Esophagus muscularis mucosa (tissue), 4 donors: Measurements from ENCODE around the gene TMEM8B. TPM values are rescaled to one million over a fixed set of nuclear protein-coding genes. Genes with fewer than 3 reads are reported as not detected.
A peak's percentile ranks its signal among the peaks of the same experiment; 100 is the strongest.

Experiments used
- DNase-seq: peaks from one replicate; pipeline ENCODE4 v3.0.0-alpha.2; 2017; ENCODE audit errors: extremely low spot score
- H3K27ac ChIP-seq, 4 donors: fragments of 200-600 bp; sonication (generic); replicated peaks in 1 of 4; 1 replicate in 3 of 4; 2 replicates in 1 of 4; pipeline ENCODE4 v1.5.1; 2016 to 2019; ENCODE audit warnings: mild to moderate bottlenecking in 1 of 4
- H3K27me3 ChIP-seq, 4 donors: fragments of 200-600 bp; sonication (generic); one replicate each; pipeline versions ENCODE4 v1.5.1 to v1.6.0; 2016 to 2019
- H3K36me3 ChIP-seq, 4 donors: fragments of 200-600 bp; sonication (generic); one replicate each; pipeline ENCODE4 v1.5.1; 2016 to 2019
- H3K4me1 ChIP-seq, 4 donors: fragments of 200-600 bp; sonication (generic); one replicate each; pipeline ENCODE4 v1.5.1; 2016 to 2019
- H3K4me3 ChIP-seq, 4 donors: fragments of 200-600 bp; sonication (generic); 1 replicate in 2 of 4; 2 replicates in 2 of 4; pipeline ENCODE4 v1.5.1; 2016 to 2019; ENCODE audit warnings: mild to moderate bottlenecking in 4 of 4, moderate library complexity in 1 of 4
- H3K9me3 ChIP-seq, 4 donors: fragments of 200-600 bp; sonication (generic); 1 replicate in 3 of 4; 2 replicates in 1 of 4; pipeline ENCODE4 v1.5.1; 2016 to 2019
- CTCF ChIP-seq, 3 experiments: fragments of 200-600 bp in 2 of 3; fragments of 450-650 bp in 1 of 3; sonication (generic) in 2 of 3; IDR thresholded peaks; one replicate each; pipeline ENCODE4 v1.5.1; 2017 to 2019; ENCODE audit warnings: antibody characterized with exemption in 3 of 3, mild to moderate bottlenecking in 2 of 3, moderate library complexity in 1 of 3
- EP300 ChIP-seq: sonication (generic); formaldehyde crosslinking; IDR thresholded peaks from one replicate; pipeline ENCODE4 v1.6.1; 2017; ENCODE audit warnings: antibody characterized with exemption
- POLR2A ChIP-seq: fragments of 450-650 bp; IDR thresholded peaks from one replicate; pipeline ENCODE4 v1.6.1; 2017; ENCODE audit warnings: antibody characterized with exemption, moderate library complexity, mild to moderate bottlenecking, low read depth
- POLR2AphosphoS5 ChIP-seq, 2 donors: sonication (generic); formaldehyde crosslinking; IDR thresholded peaks; one replicate each; pipeline ENCODE4 v1.6.1; 2017; ENCODE audit warnings: antibody characterized with exemption in 2 of 2
- WGBS: methylation state at CpG from one replicate; pipeline ENCODE4 v1.1.5; 2018; 5-methylcytosine and 5-hydroxymethylcytosine counted together
- intact Hi-C: fragments of 100-400 bp; cut with DNase I; formaldehyde crosslinking; loops from one replicate; pipeline ENCODE4 v1.15.1; 2023
- total RNA-seq, 4 donors: library from RNA; depleted of rRNA; stranded (reverse); fragments of >200 nt; gene quantifications; one replicate each; pipeline versions ENCODE4 v1.1.0 to v1.2.1, GENCODE V29; 2016

The TMEM8B gene
- 10 to 100 TPM in 3 of 4 donors, 1 to 10 TPM in 1; 10.0 to 27.0 (median 20.3) TPM for total RNA-seq

GRCh38 chr9:35829084-35829763 is at the start of gene TMEM8B:
TMEM8B (plus strand) TSS chr9:35829228; CDS start chr9:35829448, 220 bp downstream.
- Histone ChIP-seq H3K4me1 (peaks cover 33 to 70% (median 54%) of the 10 kb centered on the region in 4 donors), H3K36me3 (peaks cover 0 to under 1% (median 0%) of the 10 kb centered on the region in 4 donors), H3K27me3 (no peaks in the 10 kb centered on the region), H3K9me3 (no peaks in the 10 kb centered on the region), H3K27ac (peak within 1 kb of the TSS; percentile 85 to 98 (median 96)), H3K4me3 (peak within 1 kb of the TSS; percentile 66 to 91 (median 80))
- TF ChIP-seq POLR2A (peak; percentile 26), POLR2AphosphoS5 (IDR thresholded peaks at IDR 0.05) (peak; percentile 60 to 79), EP300 (no peak)
- whole genome bisulfite sequencing = 0% methylated on average over 8 of the region's 53 CpGs
- intact Hi-C loops = no loop called here
- DNase-seq = peak; percentile 99

- Histone ChIP-seq H3K36me3 (no peaks in the 10 kb centered on the region), H3K27ac (no peak overlapping the region), H3K4me1 (no peaks in the 10 kb centered on the region), H3K4me3 (no peak overlapping the region), H3K9me3 (no peaks in the 10 kb centered on the region), H3K27me3 (no peaks in the 10 kb centered on the region)
- no peak for TF ChIP-seq CTCF (IDR thresholded peaks at IDR 0.05)
- no peak for TF ChIP-seq POLR2AphosphoS5 (IDR thresholded peaks at IDR 0.05)
- TF ChIP-seq POLR2A = no peak
- no peak for TF ChIP-seq EP300
- WGBS = 73% methylated on average over 2 of the region's 2 CpGs
- intact Hi-C loops = no loop called here
- no peak for DNase-seq
Observed at GRCh38 chr9:35781066-35781465, 48.0 kb upstream of the TMEM8B start.

- intact Hi-C loops = no loop called here
Observed at GRCh38 chr9:35783418-35783817, 45.6 kb upstream of the TMEM8B start.

GRCh38 chr9:35789541-35789940 is 39.5 kb upstream of the TMEM8B start:
- WGBS = 100% methylated on average over 2 of the region's 2 CpGs
- H3K27me3 ChIP-seq = no peaks in the 10 kb centered on the region
- H3K9me3 ChIP-seq = no peaks in the 10 kb centered on the region
- H3K27ac ChIP-seq = no peak overlapping the region
- intact Hi-C loops = no loop called here
- H3K36me3 ChIP-seq = no peaks in the 10 kb centered on the region
- H3K4me3 ChIP-seq = no peak overlapping the region
- DNase-seq = no peak
- peaks cover 28 to 43% (median 42%) of the 10 kb centered on the region in 4 donors for H3K4me1 ChIP-seq
- TF ChIP-seq EP300 = no peak

More at GRCh38 chr9:35783418-35783817, 45.6 kb upstream of the TMEM8B start:
- Histone ChIP-seq H3K4me3 (no peak overlapping the region), H3K9me3 (no peaks in the 10 kb centered on the region), H3K36me3 (no peaks in the 10 kb centered on the region), H3K4me1 (no peaks in the 10 kb centered on the region), H3K27me3 (no peaks in the 10 kb centered on the region), H3K27ac (no peak overlapping the region)
- DNase-seq = no peak
- TF ChIP-seq POLR2AphosphoS5 (IDR thresholded peaks at IDR 0.05) (no peak), POLR2A (no peak), CTCF (IDR thresholded peaks at IDR 0.05) (no peak), EP300 (no peak)

GRCh38 chr9:35790025-35790384 is 39.0 kb upstream of the TMEM8B start:
- 31% methylated on average over 4 of the region's 4 CpGs for WGBS
- Histone ChIP-seq H3K36me3 (no peaks in the 10 kb centered on the region), H3K4me1 (peaks cover 28 to 48% (median 47%) of the 10 kb centered on the region in 4 donors), H3K4me3 (peak overlapping the region in 1 of 4 donors; percentile 68), H3K27me3 (no peaks in the 10 kb centered on the region), H3K9me3 (no peaks in the 10 kb centered on the region), H3K27ac (peak overlapping the region in 1 of 4 donors; percentile 91)
- no peak for TF ChIP-seq EP300
- TF ChIP-seq POLR2A = no peak
- TF ChIP-seq CTCF (IDR thresholded peaks at IDR 0.05) = no peak
- TF ChIP-seq POLR2AphosphoS5 (IDR thresholded peaks at IDR 0.05) = no peak
- DNase-seq = no peak
- intact Hi-C loops = loop anchor here (2.0 kb wide), 2 partner anchors 37 to 93 kb away; no protein-coding TSS in a partner anchor
